COR-L47 (cell line): ENCODE measurements around the gene ASGR1.
A peak's percentile ranks its signal among the peaks of the same experiment; 100 is the strongest.

ENCODE experiments used
- DNase-seq: peaks from one replicate; lab custom pipeline; 2025; lab: John Stamatoyannopoulos, UW

The ASGR1 gene

DNA sequence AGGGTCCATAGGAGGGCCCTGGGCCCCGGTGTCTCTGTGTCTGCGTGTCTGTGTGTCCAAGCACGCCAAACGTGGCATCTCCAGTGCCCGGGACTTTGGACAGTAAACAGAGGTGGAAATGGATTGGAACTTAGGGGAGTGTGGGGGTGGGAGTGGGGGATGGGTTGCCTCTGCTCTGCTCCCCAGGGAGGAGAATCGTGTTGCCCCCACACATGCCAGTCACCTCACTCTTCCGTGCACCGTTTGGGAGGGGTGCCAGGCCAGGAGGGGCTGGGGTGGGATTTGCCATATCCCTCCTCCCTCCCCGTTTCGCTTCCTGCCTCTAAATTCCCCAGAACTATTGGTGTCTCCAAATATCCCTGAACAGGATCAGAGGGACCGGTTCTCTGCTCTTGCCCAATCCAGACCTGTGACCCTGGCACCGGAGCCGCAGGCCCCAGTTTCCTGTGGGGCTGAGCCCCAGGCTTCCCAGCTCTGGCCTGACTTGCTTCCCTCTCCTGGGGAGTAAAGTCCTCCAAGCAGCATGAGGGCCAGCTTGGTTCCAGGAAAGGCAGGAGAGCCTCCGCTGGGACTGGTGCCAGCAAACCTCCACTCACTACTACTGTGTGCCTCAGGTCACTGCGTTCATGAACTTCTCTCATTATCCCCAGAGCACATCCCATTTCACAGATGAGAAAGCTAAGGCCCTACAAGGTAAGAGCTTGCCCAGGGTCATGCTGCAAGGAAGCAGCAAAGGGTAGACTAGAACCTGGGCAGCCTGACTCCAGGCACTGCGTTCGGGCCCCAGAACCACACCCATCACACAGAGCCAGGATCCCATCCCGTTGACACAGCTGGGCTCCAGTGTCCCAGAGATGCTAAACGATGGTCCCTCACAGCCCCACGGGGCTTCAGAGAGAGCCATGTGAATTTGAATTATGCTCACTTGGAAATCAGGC, at the start of gene ASGR1:
Gene ASGR1 (minus strand): TSS at position 54 of the 938 bp plus-strand sequence. CDS start 807 bp downstream, outside the sequence.
- no peak for DNase-seq

GRCh38 chr17:7228920-7229319, 49.8 kb upstream of the ASGR1 start:
- DNase-seq = no peak

- no peak for DNase-seq
These were observed 47.8 kb upstream of the ASGR1 start for GRCh38 chr17:7226721-7227710.

DNA sequence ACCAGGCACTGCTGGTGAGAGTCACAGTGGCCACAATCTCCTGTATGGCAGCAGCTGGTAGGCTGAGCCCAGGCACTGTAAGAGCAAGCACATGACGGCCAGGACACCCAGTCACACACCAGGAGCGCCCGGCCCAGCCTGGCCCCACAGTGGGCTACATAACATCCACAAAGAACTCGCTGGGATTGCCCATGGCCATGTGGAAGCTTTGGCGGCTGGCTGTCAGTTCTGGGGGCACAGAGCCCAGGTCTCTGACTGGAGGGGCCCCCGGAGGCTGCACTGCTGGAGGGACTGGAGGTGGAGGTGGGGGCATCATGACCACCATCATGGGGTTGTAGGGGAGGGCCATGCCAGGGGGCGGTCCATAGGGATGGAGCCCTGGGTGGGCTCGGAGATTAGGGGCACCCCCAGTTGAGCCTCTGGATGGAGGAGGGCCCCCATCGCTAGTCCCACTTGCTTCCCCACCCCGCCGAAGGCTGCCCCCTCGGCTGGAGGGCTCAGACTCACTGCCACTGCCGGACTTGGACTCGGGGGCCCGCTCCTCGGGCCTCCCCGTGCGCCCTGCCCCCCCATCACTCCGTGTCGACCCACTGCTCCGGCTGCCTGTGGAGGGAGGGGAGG, 46.7 kb upstream of the ASGR1 start:
- no peak for DNase-seq

DNA sequence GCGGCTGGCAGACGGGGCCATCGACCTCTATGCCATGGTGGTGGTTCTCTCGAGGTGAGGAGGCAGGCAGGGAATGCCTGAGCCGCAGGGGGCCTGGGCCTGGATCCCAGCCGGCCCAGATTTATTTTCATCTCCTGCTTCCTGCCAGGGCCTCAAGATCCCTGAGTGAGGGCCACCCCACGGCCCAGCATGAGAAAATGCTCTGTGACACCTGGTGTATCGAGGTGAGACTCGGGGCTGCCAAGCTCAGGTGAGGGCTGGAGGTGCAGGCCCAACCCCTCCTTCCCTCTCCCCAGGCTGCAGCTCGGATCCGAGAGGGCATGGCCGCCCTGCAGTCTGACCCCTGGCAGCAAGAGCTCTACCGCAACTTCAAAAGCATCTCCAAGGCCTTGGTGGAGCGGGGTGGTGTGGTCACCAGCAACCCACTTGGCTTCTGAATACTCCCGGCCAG, 45.5 kb upstream of the ASGR1 start:
- DNase-seq = no peak

DNA sequence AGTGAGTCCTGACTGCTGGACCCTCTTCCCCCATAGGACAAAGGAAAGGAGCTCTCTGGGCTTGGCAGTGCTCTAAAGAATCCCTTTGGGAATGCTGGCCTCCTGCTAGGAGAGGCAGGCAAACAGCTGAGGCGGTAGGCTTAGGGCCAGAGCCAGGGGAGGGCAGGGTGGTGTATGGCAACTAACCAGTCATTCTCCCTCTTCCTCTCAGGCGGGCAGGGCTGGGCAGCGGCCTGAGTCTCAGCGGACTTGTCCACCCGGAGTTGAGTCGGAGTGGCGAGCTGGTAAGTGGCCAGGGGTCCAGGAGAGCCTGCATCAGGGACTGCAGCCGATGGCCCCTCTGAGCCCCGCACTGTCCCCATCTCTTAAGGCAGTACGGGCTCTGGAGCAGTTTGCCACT, 44.9 kb upstream of the ASGR1 start:
- no peak for DNase-seq

GRCh38 chr17:7223375-7223774, 44.2 kb upstream of the ASGR1 start:
- no peak for DNase-seq

GRCh38 chr17:7222972-7223292, 43.8 kb upstream of the ASGR1 start:
- DNase-seq = no peak

- no peak for DNase-seq
These were observed 43.2 kb upstream of the ASGR1 start for GRCh38 chr17:7222093-7222971.

- no peak for DNase-seq
These were observed 42.3 kb upstream of the ASGR1 start for GRCh38 chr17:7221278-7222092.

- no peak for DNase-seq
These were observed 41.6 kb upstream of the ASGR1 start for GRCh38 chr17:7220593-7221277.

DNA sequence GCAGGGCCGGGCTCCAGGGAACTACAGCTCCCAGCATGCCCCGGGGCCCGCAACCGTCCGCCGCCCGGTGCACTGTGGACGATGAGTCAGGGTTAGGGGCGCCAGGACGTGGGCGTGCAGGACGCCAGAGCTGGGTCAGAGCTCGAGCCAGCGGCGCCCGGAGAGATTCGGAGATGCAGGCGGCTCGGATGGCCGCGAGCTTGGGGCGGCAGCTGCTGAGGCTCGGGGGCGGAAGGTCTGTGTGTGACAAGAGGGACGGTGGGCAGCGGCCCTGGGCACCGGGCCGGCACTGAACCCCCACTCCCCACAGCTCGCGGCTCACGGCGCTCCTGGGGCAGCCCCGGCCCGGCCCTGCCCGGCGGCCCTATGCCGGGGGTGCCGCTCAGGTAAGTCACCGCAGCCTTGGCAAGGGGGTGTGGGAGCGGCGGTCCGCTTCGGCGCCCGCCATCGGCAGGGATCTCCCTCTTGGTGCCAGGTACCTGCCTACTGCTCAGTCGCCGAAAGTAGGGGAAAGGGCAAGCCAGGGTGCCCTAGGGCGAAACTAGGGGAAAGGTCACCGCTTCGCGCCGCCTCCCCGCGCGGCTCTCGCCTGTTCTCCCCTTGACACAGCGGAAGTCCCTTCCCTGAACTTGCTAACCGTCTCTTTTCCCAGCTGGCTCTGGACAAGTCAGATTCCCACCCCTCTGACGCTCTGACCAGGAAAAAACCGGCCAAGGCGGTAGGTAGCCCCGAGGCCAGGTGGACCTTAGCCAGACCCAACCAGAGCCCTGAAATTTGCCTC, 40.8 kb upstream of the ASGR1 start, which contains the start of the genes ACADVL and DLG4:
Gene ACADVL (plus strand): TSS at position 127 of the 781 bp plus-strand sequence. CDS start 47 bp downstream, at position 174.
Gene DLG4 (minus strand): TSS at position 25 of the 781 bp plus-strand sequence.
- DNase-seq = peak; percentile 43

DNA sequence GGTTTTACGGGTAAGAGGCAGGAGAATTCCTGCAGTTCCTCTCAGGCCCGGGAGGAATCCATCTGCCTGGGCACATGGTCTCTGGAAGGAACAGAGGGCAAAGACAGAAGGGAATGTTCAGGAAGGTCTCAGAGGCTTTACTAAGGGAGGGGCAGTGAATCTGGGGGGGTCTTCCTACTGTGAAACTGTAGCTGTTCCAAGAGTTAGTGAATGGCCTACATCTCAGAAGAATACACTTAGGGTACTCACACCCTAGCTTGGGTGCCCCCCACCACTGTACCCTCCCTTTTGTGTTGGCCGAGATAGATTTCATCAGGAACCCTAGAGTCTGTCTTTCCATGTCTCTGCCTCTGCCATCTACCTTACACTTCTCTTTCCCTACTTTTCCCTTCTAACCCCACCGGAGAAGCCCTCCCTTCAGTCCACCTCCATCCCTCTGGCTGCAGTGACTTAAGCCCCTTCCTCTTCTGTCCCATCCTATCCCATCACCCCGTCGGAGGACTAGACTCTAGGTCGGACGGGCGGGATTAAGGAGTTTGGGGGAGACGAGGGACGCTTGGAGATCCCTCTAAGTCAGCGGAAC, 40.1 kb upstream of the ASGR1 start:
- DNase-seq = no peak

DNA sequence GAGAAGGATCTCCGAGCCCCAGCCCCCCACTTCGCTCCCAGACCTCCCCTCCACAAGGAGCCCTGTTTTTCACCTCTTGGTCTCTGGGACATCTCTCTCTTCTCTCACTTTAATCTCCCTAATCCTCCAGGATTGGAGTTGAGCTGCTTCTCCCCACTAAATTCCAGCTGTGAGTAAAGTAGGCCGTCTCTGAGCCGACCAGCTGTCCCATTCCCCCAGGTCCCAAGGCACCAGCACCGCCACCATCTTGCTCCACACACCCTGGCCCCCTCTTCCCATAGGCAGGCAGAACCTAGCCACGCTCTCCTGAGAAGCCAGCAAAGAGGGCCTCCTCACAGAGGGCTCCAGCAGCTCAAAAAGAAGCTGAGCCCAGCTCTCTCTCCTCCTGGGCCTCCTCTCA, 39.6 kb upstream of the ASGR1 start:
- DNase-seq = no peak

DNA sequence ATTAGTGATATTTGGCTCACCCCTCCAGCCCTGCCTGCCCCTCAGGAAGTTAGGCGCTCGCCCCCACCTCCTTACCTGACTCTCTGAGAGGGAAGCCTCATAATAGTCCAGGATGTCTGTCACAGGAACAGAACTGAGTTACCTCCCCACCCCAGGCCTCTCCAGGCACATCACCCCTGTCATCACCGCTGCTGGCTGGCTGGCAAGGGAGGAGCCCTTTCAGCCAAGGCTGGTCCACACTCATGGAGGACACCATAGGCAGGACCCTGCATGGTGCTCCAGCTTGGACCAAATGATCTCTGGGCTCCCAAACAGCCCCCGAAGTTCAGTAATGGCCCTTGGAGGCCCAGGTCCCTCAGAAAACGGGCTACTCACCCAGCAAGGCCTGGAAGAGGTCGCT, 39.0 kb upstream of the ASGR1 start:
- no peak for DNase-seq

DNA sequence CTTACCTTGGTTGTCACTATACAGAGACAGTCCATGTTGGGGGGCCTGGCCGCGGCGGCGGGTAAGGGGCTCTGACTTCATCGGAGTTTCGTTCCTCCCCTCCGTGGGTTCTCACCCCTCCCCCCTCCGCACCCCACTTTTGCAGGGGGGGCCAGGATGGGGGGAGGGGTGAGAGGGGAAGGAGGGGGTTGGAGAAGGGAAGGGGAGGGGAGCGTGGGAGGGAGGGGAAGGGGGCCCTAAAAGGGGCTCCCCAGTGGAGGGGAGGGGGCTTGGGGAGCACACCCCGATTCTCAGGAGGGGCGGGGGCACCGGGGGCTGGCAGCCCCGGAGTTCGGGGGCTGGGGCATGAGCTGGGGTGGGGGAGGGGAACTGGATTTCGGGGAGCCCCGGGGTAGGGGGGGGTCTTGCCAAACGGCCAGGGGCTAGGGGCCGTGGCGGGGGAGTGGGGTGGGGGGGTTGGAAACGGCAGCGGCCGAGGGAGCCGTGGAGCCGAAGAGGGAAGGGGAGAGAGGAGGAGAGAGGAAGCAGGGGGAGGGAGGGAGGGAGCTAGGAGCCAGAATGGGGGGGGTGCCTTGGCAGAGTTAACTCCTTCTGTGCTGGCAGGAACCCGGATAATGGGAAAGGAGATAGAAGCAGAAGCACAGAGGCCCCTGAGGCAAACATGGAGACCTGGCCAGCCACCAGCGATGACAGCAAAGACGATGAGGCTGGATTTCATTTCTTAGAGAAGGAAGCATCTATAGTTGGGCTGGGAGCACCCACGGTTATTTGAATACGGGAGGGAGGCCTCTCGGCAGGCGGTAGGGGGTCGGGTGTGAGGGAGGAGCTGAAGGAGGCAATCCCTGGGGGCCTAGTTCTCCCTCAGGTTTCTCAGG, 38.2 kb upstream of the ASGR1 start:
- peak; percentile 42 for DNase-seq
